Suprapubic skin (tissue), 3 donors: ENCODE results near the gene CHRD.

ENCODE experiments used
- POLR2AphosphoS5 ChIP-seq, 3 donors: sonication (generic); formaldehyde crosslinking; IDR thresholded peaks; one replicate each; pipeline ENCODE4 v1.6.1; 2017; ENCODE audit warnings: antibody characterized with exemption in 3 of 3
- TF ChIP-seq, protein P1 (sequence below), 2 donors: fragments of 200-600 bp in 1 of 2; fragments of 450-650 bp in 1 of 2; sonication (generic) in 1 of 2; IDR thresholded peaks; one replicate each; pipeline ENCODE4 v1.5.1; 2016 to 2019; ENCODE audit warnings: antibody characterized with exemption in 2 of 2, mild to moderate bottlenecking in 1 of 2, moderate library complexity in 1 of 2

DNA sequence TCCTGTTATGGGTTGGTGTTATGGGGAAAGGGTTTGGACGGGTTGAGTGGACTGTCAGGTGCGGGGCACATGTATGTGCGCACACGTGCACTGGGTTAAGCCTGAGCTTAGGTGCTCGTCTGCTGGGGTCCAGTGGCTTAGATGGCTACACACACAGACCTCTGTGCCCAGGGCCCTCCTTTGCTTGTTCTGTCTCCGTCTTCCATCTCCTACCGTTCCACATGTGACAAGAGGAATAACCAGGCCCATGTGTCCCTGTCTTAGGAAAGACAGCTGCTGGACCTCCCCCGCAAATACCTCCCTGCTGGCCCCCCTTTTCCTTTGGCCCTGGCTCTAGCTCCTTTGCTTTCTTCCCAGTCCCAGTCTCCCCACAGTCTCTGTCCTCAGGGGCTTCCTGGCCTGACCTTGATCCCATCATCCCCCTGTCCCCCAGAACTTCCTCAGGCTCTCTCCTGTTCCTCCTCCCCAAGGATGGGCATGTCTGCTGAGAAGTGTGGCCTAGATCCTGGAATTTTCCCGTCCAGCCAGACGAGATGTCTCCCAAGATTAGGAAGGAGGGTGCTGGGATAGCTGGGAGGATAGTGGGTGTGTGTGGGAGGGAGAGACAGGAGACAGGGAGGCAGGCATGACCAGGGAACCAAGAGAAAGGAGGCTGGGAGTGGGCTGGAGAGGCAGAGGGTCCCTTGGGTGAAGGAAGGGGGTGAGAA lies 1.1 kb upstream of the CHRD start:
- no peak for TF ChIP-seq POLR2AphosphoS5 (IDR thresholded peaks at IDR 0.05)
- TF ChIP-seq, protein P1, sequence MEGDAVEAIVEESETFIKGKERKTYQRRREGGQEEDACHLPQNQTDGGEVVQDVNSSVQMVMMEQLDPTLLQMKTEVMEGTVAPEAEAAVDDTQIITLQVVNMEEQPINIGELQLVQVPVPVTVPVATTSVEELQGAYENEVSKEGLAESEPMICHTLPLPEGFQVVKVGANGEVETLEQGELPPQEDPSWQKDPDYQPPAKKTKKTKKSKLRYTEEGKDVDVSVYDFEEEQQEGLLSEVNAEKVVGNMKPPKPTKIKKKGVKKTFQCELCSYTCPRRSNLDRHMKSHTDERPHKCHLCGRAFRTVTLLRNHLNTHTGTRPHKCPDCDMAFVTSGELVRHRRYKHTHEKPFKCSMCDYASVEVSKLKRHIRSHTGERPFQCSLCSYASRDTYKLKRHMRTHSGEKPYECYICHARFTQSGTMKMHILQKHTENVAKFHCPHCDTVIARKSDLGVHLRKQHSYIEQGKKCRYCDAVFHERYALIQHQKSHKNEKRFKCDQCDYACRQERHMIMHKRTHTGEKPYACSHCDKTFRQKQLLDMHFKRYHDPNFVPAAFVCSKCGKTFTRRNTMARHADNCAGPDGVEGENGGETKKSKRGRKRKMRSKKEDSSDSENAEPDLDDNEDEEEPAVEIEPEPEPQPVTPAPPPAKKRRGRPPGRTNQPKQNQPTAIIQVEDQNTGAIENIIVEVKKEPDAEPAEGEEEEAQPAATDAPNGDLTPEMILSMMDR (IDR thresholded peaks at IDR 0.05), result no peak
